ENCODE results near the gene VASP.
A peak's percentile ranks its signal among the peaks of the same experiment; 100 is the strongest.

VASP gene

DNA sequence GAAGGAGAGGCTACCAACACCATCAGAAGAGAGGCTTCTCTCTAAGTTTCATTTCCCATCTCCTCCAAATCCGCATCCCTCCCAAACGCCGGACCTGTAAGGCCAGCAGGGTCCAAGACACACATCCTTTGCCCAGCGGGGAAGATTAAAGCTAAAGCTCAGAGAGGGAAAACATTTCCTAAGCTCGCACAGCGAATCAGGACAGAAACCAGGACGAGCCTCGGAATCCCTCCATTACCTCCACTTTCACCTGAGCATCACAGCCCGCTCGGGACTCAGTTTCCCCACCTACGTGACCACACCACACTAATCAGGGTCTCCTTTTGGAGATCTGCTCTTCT lies 40.2 kb upstream of the VASP start:
- peak overlapping the region; percentile 44; the same call in 1 of the 2 replicates for H3K27ac ChIP-seq
- no peak for TF ChIP-seq ZFX (IDR thresholded peaks at IDR 0.05)
- TF ChIP-seq, protein P1, sequence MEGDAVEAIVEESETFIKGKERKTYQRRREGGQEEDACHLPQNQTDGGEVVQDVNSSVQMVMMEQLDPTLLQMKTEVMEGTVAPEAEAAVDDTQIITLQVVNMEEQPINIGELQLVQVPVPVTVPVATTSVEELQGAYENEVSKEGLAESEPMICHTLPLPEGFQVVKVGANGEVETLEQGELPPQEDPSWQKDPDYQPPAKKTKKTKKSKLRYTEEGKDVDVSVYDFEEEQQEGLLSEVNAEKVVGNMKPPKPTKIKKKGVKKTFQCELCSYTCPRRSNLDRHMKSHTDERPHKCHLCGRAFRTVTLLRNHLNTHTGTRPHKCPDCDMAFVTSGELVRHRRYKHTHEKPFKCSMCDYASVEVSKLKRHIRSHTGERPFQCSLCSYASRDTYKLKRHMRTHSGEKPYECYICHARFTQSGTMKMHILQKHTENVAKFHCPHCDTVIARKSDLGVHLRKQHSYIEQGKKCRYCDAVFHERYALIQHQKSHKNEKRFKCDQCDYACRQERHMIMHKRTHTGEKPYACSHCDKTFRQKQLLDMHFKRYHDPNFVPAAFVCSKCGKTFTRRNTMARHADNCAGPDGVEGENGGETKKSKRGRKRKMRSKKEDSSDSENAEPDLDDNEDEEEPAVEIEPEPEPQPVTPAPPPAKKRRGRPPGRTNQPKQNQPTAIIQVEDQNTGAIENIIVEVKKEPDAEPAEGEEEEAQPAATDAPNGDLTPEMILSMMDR (conservative IDR thresholded peaks at IDR 0.05), result no peak

DNA sequence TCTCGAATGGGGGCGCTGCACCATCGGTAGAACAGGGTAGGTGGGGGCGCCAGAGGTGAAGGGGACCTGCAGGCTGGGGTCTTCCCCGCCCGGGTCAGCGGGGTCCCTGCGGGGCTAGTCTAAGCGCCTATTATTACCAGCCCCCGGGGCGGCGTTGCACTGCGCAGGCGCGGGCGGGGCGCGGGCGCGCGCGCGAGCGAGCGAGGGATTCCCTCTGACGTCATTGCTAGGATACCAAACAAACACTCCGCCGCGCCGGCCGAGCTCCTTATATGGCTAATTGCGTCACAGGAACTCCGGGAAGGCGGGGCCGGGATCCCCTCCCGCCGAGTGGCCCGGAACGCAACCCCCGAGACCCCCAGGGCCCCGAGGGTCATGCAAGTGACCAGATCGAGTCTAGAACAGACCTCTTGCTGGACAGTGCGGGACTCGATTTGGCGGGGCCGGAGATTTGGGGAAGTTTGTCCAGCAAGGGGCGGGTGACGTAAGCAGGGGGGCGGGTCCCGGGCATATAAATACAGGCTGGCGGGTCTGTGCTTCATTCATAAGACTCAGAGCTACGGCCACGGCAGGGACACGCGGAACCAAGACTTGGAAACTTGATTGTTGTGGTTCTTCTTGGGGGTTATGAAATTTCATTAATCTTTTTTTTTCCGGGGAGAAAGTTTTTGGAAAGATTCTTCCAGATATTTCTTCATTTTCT lies 39.7 kb upstream of the VASP start, which contains the start of gene FOSB:
TSS of gene FOSB (plus strand) at position 541 of the 703 bp plus-strand sequence. CDS start 591 bp downstream, outside the sequence.
- TF ChIP-seq, protein P1 (conservative IDR thresholded peaks at IDR 0.05), result no peak
- TF ChIP-seq ZFX (IDR thresholded peaks at IDR 0.05), result no peak
- H3K27ac ChIP-seq, result peak within 1 kb of the TSS; percentile 78

DNA sequence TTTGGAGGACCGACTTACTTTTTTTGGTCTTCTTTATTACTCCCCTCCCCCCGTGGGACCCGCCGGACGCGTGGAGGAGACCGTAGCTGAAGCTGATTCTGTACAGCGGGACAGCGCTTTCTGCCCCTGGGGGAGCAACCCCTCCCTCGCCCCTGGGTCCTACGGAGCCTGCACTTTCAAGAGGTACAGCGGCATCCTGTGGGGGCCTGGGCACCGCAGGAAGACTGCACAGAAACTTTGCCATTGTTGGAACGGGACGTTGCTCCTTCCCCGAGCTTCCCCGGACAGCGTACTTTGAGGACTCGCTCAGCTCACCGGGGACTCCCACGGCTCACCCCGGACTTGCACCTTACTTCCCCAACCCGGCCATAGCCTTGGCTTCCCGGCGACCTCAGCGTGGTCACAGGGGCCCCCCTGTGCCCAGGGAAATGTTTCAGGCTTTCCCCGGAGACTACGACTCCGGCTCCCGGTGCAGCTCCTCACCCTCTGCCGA lies 39.1 kb upstream of the VASP start:
- H3K27ac ChIP-seq, result peak overlapping the region; percentile 78
- no peak for TF ChIP-seq ZFX (IDR thresholded peaks at IDR 0.05)
- TF ChIP-seq, protein P1 (conservative IDR thresholded peaks at IDR 0.05), result no peak

DNA sequence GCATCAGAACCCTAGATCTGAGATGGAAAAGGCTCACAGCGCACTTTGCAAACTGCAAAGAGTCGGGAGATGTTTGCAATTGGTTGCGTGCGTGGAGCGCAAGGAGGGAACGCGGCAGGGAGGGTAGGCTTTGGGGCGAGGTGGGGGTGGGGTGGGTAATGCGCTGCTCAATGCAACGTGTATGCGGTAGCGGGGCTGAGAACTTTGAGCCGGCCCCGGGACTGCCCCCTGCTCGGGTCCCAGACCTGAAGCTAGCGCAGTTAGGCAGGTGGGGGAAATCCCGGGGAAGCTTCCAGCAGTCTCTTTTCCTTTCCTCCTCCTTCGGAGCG lies 38.5 kb upstream of the VASP start:
- TF ChIP-seq ZFX (IDR thresholded peaks at IDR 0.05), result no peak
- TF ChIP-seq, protein P1 (conservative IDR thresholded peaks at IDR 0.05), result no peak

DNA sequence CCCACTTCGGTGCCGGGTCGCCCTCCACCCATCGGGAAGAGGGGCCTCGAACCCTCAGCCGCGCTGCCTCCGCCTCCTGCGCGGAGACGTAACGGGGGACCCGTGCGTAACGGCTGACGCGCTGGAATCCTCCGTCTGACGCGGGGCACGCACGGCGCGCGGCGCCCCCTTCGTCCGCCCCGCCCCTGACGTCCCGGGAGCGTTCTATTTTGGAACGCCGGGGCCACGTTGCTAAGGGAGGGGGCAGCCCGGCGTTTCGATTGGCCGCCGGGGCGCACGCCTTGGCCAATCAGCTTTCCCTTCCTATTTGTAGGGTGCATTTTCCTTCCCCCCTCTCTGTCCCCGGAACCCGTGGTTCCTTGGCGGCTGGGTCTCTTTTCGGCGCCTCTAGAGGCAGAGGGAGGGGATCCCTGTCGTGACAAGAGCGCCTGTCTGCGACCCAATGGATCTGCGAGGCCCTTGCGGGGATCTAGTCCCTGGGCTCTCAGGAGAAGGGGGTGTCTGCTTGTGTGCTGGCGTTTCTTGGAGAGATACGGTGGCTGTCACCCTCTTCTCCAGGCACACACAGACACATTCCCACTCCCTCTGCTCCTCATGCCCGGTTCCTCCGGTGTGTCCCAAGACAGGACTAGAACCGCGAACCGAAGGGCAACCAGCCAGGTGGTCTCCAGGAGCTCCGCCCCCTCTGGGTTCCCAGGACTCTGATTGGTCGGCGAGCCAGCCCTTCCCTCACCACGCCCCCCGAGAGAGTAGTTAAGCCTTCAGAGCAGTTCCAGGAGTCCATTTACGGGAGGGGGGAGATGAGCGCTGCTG lies 37.9 kb upstream of the VASP start:
- H3K27ac ChIP-seq, result peak overlapping the region; percentile 78
- TF ChIP-seq, protein P1 (conservative IDR thresholded peaks at IDR 0.05), result no peak
- no peak for TF ChIP-seq ZFX (IDR thresholded peaks at IDR 0.05)

More for the DNA sequence above, 38.5 kb upstream of the VASP start:
- peak overlapping the region; percentile 78 for H3K27ac ChIP-seq

DNA sequence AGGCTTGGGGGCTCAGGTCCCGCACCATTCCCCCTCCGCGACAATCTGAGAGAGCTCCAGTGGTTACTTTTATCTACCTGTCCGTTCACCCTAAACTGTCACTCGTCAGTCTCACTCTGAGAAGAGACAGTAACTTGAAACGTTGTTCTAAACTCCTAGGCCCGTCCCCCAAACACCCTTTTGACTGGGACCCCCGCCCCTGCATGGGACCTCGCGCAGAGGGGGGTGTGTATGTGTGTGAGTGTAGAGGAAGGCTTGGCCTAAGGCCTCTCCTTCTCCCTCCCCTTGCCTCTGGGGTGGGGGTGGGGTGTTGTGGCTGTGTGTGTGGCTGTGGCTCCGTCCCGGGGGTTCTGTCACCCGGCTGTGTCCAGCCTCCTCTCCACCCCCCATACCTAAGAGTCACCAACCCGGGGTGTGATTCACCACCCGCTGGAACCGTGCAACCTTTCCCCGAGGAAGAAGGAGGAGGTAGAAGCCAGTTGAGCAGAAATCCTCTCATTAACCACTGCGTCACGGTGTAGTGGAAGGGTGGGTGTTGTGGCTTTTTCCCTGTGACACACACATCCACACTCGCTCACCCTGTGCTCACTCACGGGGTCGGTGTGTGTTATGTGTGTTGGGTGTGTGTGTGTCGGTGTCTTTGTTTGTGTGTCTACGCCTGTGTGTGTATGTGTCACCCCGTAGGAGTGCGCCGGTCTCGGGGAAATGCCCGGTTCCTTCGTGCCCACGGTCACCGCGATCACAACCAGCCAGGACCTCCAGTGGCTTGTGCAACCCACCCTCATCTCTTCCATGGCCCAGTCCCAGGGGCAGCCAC lies 37.1 kb upstream of the VASP start:
- TF ChIP-seq, protein P1 (conservative IDR thresholded peaks at IDR 0.05), result no peak
- no peak for TF ChIP-seq ZFX (IDR thresholded peaks at IDR 0.05)
- peak overlapping the region; percentile 78 for H3K27ac ChIP-seq

Data from C4-2B (cell line).